ENCODE measurements around the gene LCE7A.
A peak's percentile ranks its signal among the peaks of the same experiment; 100 is the strongest.

LCE7A gene

DNA sequence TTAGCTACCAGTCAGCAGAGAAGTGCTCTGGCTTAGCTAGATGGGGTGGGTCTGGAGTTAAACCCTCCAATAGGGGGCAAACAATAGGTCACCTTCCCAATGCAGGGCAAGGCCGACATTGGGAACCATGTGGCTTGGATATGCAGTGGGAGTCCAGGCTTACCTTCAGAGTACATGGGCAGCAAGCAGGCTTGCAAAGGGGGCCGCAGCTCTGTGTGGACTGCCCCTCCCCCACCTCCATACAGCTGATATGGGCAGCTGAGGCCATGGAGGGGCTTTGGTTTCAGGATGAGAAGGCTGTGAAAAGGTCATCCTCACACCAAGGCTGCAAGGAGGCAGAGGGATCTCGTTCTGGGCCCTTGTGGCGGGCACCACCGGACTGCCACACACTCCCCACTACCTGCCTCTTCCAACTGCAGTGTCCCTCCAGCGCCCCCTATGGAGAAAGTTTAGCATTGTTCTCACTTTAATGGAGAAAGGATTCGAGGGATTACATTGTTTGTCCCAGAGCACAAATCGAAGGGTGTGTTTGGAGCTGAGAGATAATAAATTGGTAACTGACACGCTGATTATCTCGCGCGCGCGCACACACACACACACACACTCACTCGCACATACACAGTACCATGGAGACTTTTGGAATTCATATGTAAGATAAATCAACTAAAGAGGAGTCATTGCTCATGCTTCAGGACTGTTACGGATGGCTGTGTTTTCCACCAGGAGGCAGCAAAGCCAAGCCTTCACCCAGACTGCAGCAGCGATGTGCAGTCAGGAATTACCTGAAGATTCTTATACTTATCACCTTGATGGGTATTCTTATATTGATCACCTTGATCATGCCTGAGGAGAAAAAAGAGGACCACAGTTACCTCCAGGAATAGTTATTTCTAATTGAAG is 11.3 kb downstream of the LCE7A start:
- H3K27me3 Mint-ChIP-seq: peaks cover 10% of the 10 kb centered on the region
- DNase-seq (peak in 1 of 2 donors; percentile 25), ATAC-seq (no peak)
- H3K4me3 Mint-ChIP-seq: no peak overlapping the region
- no peaks in the 10 kb centered on the region for H3K9me3 Mint-ChIP-seq
- H3K4me1 Mint-ChIP-seq: no peaks in the 10 kb centered on the region
- no peak overlapping the region for H3K27ac Mint-ChIP-seq

DNA sequence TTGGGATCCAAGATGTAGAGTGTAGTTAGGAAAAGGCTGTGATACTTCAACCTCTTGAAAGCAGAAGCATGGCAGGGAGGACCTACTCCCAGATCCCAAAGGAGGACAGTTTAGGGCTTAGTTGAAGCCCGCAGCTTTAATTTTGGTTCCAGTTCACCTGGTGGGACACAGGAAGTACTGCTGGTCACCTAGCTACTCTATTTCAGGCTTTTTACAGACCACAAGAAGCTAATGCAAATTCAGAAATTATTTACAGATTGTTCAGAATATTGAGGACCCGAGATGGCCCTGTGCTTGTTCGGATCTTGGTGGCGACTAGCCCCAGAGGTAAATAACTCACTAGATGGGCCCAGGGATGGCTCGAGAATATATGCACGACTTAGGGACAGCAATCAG is 11.9 kb downstream of the LCE7A start:
- ATAC-seq (no peak), DNase-seq (no peak)
- Mint-ChIP-seq H3K27me3 (peaks cover 10% of the 10 kb centered on the region), H3K4me3 (no peak overlapping the region), H3K4me1 (no peaks in the 10 kb centered on the region), H3K9me3 (no peaks in the 10 kb centered on the region), H3K27ac (no peak overlapping the region)

DNA sequence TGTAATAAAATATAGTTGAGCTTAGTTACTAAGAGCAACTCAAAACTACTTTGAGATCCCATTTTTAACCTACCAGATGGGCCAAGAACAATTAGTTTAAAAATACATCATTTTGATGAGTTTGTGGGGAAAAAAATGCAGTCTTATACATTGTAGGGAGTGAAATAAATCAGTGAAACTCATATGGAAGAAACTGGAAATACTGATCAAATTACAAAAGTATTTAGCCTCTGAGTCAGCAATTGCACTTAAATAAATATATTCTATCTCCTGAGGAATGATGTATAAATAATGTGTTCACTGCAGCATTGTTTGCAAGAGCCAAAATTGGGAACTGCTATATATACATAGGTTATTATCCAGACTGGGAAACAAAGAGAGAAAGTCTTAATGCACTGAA is 13.7 kb downstream of the LCE7A start:
- ATAC-seq: no peak
- H3K27me3 Mint-ChIP-seq: peaks cover 26% of the 10 kb centered on the region
- H3K4me1 Mint-ChIP-seq: no peaks in the 10 kb centered on the region
- no peak for DNase-seq
- H3K9me3 Mint-ChIP-seq: no peaks in the 10 kb centered on the region
- H3K27ac Mint-ChIP-seq: no peak overlapping the region
- no peak overlapping the region for H3K4me3 Mint-ChIP-seq

DNA sequence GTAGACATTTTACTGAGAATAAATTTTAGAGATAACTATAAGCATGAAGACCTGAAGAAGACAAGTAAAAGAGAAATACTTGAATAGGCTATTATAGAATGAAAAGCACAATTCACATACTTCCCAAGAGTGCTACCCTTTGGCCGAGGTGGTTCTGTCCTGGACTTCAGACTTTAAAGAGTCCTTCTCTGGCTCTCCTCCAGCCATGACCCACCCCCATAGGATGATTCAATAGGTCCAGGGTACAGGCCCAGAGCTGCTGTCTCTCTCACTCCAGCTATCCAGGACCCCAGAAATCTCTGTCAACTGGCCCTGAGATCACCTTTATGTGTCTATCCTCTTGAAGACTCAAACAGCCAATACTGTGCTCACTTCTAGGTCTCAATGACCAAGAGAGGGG is 17.0 kb downstream of the LCE7A start:
- Mint-ChIP-seq H3K27ac (no peak overlapping the region), H3K9me3 (no peaks in the 10 kb centered on the region), H3K27me3 (peaks cover 31% of the 10 kb centered on the region), H3K4me1 (no peaks in the 10 kb centered on the region), H3K4me3 (no peak overlapping the region)
- ATAC-seq (no peak), DNase-seq (no peak)

DNA sequence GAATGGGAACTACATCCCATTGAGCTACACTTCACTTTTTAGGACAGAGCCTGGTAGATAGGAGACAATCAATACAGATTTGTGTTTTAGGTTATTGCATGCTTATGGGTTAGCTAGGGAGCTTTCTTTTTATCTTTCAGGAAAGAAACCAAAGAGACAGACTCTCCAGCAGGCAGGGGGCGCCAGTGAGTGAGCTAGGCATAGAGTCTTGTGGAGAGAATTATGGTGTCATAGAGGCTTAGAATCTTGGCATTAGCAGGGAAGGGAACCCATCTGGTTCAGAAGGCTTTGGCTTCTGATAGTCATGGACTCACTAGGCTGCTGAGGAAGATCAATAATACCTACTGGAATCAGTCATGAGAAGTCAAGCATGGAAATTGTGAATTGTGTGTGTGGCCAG is 18.2 kb downstream of the LCE7A start, which contains the start of gene SMCP:
TSS of gene SMCP (plus strand) at position 281 of the 400 bp plus-strand sequence. CDS start 6,101 bp downstream, outside the sequence.
- no peak for ATAC-seq
- Mint-ChIP-seq H3K27ac (no peak within 1 kb of the TSS), H3K4me3 (no peak within 1 kb of the TSS), H3K27me3 (peaks cover 31% of the 10 kb centered on the region), H3K4me1 (no peaks in the 10 kb centered on the region), H3K9me3 (no peaks in the 10 kb centered on the region)
- DNase-seq: peak in 1 of 2 donors; percentile 20

DNA sequence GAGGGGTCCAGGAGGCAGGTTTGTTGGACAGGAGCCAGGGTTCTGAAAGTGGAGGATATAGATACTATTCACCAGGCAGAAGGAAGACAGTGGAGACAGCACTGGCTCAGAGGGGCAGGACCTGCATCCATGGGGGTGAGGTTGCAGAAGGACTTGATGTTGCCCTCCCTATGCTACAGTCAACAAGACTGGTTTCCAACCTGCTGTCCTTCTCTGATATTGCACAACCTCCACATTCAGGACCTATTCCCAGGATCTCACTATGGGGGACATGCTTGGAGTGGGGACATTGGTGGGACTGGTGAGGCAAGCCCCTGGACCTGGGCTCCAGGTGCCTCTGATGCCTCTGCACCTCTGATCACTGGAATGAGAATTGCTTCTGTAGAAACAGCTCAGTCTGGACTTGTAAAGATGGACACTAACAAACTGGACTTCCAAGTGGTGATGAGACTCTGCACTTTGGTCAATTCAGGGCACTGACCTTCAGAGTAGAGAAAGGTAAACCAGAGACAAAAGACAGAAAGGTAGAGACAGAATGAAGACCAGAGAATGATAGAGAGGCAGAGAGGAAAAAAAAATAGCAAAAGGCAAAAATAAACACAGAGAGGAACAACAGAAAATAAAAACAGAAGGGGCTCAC is 19.9 kb downstream of the LCE7A start:
- Mint-ChIP-seq H3K4me1 (no peaks in the 10 kb centered on the region), H3K4me3 (no peak overlapping the region), H3K9me3 (no peaks in the 10 kb centered on the region), H3K27me3 (peaks cover 31% of the 10 kb centered on the region), H3K27ac (peak overlapping the region in 1 of 2 donors; percentile 79)
- DNase-seq (no peak), ATAC-seq (no peak)

DNA sequence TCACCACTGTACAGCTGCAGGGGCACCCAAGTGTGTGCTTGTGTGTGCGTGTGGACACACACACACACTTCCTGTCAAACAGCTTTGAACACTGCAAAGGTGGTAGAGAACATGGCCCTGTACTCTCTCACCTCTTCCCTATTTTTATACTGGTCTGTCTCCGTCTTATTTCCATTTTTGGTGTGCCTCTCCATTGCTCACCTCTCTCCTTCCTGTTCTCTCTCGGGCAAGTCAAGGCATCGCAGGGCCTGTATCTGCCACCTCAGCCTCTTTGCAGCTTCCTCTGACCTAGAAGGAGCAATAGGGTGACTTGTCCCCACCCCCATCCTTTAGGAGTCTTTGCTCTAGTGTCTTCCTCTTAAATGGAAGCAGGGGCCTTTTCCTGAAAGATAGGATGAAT is 20.5 kb downstream of the LCE7A start:
- DNase-seq: no peak
- Mint-ChIP-seq H3K9me3 (no peaks in the 10 kb centered on the region), H3K27me3 (peaks cover 25% of the 10 kb centered on the region), H3K4me1 (no peaks in the 10 kb centered on the region), H3K4me3 (no peak overlapping the region), H3K27ac (peak overlapping the region in 1 of 2 donors; percentile 64)
- no peak for ATAC-seq

DNA sequence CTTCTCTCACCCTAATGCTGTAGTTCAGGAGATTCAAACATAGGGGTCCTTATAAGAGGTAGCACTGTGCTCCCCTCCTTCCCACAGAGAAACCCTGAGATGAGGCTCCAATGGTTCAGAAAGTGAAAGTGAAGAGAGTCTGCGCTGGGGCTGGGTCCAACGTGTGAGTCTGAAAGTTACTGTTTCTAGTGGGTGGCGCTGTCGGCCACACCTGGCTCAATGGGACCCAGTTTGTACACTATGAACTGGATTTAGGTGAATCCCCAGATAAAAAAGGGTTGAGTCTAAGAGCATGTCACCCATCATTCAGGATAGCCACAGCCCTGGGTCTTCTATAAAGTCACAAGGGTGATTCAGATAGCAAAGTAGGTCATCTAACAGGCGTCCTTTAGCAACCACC is 21.1 kb downstream of the LCE7A start:
- H3K4me1 Mint-ChIP-seq: no peaks in the 10 kb centered on the region
- no peak for ATAC-seq
- no peak overlapping the region for H3K4me3 Mint-ChIP-seq

DNA sequence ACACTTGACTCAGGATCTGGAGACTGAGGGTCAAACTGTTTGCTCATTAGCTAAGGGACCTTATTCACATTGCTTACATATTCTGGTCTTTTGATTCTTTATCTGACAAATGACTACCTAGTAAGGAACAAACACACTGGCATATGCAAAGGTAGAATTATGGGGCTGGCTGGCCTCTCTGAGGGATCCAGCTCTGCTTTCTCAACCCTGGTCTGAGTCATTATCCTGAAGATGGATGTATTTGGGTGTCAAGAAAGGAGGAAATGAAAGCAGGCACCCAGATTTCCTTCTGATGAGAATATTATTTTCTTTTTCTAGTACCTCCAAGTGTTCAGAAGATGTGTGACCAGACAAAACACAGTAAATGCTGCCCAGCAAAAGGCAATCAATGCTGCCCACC is 24.3 kb downstream of the LCE7A start:
- Mint-ChIP-seq H3K4me3 (no peak overlapping the region), H3K27ac (no peak overlapping the region), H3K9me3 (no peaks in the 10 kb centered on the region), H3K27me3 (peaks cover 8% of the 10 kb centered on the region), H3K4me1 (no peaks in the 10 kb centered on the region)
- DNase-seq: no peak
- ATAC-seq: no peak

More for the DNA sequence above, 21.1 kb downstream of the LCE7A start:
- DNase-seq: no peak
- Mint-ChIP-seq H3K27ac (no peak overlapping the region), H3K27me3 (peaks cover 21% of the 10 kb centered on the region), H3K9me3 (no peaks in the 10 kb centered on the region)

DNA sequence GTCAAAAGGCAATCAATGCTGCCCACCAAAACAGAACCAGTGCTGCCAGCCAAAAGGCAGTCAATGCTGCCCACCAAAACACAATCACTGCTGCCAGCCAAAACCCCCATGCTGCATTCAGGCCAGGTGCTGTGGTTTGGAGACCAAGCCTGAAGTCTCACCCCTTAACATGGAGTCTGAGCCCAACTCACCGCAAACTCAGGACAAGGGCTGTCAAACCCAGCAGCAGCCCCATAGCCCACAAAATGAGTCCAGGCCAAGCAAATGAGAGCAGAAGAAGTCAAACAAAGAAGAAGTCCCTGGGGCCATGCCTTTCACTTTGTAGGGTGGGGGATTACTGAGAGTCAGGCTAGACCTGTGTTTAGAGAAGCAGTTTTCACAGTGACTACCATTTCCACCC is 24.7 kb downstream of the LCE7A start:
- Mint-ChIP-seq H3K9me3 (no peaks in the 10 kb centered on the region), H3K4me1 (no peaks in the 10 kb centered on the region), H3K27me3 (peaks cover 9% of the 10 kb centered on the region), H3K4me3 (no peak overlapping the region), H3K27ac (no peak overlapping the region)
- DNase-seq: no peak
- ATAC-seq: no peak

DNA sequence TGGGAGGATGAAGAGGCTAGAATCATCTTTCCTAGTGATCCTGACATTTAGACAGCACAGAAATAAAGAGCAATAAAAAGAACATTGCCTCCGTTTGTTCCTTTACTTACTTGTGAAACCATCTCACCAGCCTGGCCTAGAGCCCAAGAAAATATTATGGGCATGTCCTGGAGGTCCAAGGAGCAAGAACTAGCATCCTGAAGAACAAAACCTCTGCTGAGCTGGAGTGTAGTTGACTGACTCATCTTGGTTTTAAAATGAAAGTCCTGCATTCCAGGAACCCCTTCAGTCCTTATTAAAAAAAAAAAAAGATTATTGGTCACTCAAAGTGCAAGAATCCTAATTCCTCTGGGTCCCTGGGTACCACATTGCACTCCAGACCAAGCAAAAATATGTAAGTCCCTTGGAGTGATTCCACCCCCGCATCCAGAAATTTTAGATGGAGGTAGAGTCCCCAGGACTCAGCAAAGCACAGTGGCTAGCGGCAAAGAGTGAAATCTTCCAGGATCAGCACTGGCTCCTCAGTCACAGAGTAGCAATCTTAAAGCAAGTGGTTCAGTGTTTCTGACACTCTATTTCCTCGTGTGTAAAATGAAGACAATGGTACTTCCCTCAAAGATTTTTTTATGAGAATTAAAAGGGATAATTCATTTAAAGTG is 25.3 kb downstream of the LCE7A start:
- H3K4me1 Mint-ChIP-seq: no peaks in the 10 kb centered on the region
- no peak overlapping the region for H3K4me3 Mint-ChIP-seq
- ATAC-seq (no peak), DNase-seq (no peak)
- H3K27me3 Mint-ChIP-seq: peaks cover 9% of the 10 kb centered on the region
- no peak overlapping the region for H3K27ac Mint-ChIP-seq
- H3K9me3 Mint-ChIP-seq: no peaks in the 10 kb centered on the region

DNA sequence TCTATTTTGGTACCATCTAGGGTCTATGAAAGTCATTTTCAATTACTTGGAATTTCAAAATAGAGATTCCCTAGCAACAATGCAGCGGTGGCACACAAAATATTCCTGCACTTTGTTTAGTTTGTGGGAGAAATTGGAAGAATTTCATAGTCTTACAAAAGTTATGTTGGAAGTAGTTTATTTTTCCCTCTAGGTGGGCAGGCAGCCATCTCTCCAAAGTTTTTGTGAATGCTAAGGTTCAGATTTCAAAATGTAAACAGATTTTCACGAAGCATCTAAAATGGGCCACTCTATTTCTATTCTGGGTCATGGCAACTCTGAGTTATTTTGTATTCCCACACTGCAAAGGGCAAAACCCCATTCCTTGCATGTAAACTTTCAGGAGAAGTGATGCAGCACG is 26.3 kb downstream of the LCE7A start:
- ATAC-seq (no peak), DNase-seq (no peak)
- no peak overlapping the region for H3K4me3 Mint-ChIP-seq
- H3K9me3 Mint-ChIP-seq: no peaks in the 10 kb centered on the region
- H3K27ac Mint-ChIP-seq: no peak overlapping the region
- no peaks in the 10 kb centered on the region for H3K4me1 Mint-ChIP-seq
- H3K27me3 Mint-ChIP-seq: peaks cover 9% of the 10 kb centered on the region

DNA sequence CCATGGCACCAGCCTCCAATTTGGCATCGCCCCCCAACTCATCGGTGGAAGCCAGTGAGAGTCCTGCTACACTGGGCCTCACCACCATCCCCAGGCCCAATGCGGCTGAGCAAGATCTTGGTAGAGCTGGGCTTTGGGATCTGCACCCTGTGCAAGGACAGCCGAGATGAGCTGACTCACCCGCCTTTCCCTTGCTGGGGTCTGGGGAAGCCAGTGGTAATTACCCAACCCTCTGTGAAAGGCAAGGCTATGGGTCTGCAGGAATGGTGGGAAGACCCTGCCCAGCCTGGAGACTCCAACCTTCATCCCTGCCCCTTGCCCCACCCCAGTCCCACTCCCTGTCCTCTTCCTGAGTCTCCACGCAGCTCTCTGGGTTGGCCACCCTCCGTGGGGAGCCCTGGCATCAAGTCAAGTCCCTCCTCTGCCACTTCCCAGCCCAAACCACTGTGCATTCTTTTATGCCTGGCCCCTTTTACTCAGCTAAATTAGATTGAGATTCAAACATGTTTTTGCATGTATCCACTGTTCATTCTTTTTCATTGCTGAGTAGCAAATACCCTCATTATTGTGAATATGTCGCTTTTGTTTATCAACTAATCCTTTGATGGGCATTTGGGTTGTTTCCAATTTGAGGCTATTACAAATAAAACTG is 27.1 kb downstream of the LCE7A start:
- Mint-ChIP-seq H3K4me3 (no peak overlapping the region), H3K9me3 (no peaks in the 10 kb centered on the region), H3K27me3 (peaks cover 9% of the 10 kb centered on the region), H3K27ac (no peak overlapping the region), H3K4me1 (no peaks in the 10 kb centered on the region)
- DNase-seq (no peak), ATAC-seq (no peak)

DNA sequence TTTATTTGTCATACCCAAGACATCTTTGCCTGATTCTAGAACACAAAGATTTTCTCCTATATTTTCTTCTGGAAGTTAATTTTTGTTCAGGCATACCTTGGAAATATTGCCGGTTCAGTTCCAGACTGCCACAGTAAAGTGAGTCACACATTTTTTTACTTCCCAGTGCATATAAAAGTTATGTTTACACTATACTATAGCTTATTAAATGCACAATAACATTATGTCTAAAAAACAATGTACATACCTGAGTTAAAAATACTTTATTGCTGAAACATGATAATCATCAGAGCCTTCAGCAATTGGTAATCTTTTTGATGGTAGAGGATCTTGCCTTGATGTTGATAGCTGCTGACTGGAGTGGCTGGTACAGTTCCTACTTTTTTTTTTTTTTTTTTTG is 28.3 kb downstream of the LCE7A start:
- Mint-ChIP-seq H3K27me3 (peaks cover 9% of the 10 kb centered on the region), H3K4me3 (no peak overlapping the region), H3K9me3 (no peaks in the 10 kb centered on the region), H3K4me1 (no peaks in the 10 kb centered on the region), H3K27ac (no peak overlapping the region)
- DNase-seq (no peak), ATAC-seq (no peak)

DNA sequence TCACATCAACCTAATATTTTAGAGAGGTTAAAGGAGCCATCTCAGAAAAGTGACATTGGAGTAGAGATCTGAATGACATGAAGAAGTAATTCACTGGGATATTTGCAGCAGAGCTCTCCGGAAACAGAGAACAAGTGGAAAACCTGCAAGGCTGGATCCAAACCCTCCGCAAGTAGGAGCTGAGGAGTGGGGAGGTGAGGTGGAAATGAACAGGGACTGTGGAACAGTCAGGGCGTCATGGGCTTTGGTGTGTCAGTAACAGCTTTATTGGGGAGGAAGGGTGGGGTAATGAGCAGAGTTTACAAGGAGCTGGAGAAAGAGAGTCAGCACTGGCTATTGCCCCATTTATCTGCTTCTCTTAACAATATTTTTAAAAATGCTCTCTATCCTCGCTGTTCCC is 39.2 kb downstream of the LCE7A start:
- Mint-ChIP-seq H3K9me3 (no peaks in the 10 kb centered on the region), H3K4me1 (no peaks in the 10 kb centered on the region), H3K27me3 (peaks cover 44% of the 10 kb centered on the region), H3K4me3 (no peak overlapping the region), H3K27ac (no peak overlapping the region)
- no peak for ATAC-seq
- DNase-seq: no peak
